GM21423 (cell line): ENCODE measurements around the gene NT5C2.

Experiments used
- ATAC-seq: cut with Tn5 transposase; IDR thresholded peaks from one replicate; pipeline ENCODE4 v1.9.1; 2021; ENCODE audit warnings: mild to moderate bottlenecking, moderate library complexity; ENCODE audit not compliant: unreplicated experiment

NT5C2 gene

GRCh38 chr10:103125323-103126267 lies 67.5 kb downstream of the NT5C2 start:
- peak; percentile 85 for ATAC-seq

- ATAC-seq = no peak
These were observed 68.5 kb downstream of the NT5C2 start for GRCh38 chr10:103124420-103125096.

GRCh38 chr10:103123282-103124024 lies 69.6 kb downstream of the NT5C2 start:
- no peak for ATAC-seq

- ATAC-seq = no peak
These were observed 71.9 kb downstream of the NT5C2 start for GRCh38 chr10:103120977-103121735.

- no peak for ATAC-seq
These were observed 72.5 kb downstream of the NT5C2 start for GRCh38 chr10:103120546-103120945.

GRCh38 chr10:103117247-103117646 lies 75.8 kb downstream of the NT5C2 start:
- ATAC-seq = no peak

GRCh38 chr10:103114876-103115275 lies 78.2 kb downstream of the NT5C2 start:
- no peak for ATAC-seq

- peak; percentile 63 for ATAC-seq
These were observed 80.9 kb downstream of the NT5C2 start for GRCh38 chr10:103111918-103112877.

GRCh38 chr10:103111031-103111917 lies 81.8 kb downstream of the NT5C2 start:
- ATAC-seq = peak; percentile 74

GRCh38 chr10:103110407-103110806 lies 82.7 kb downstream of the NT5C2 start:
- no peak for ATAC-seq

GRCh38 chr10:103109821-103110220 lies 83.3 kb downstream of the NT5C2 start:
- no peak for ATAC-seq

- ATAC-seq = no peak
These were observed 86.5 kb downstream of the NT5C2 start for GRCh38 chr10:103106539-103106938.

GRCh38 chr10:103105462-103105861 lies 87.6 kb downstream of the NT5C2 start:
- no peak for ATAC-seq

- ATAC-seq = no peak
These were observed 88.4 kb downstream of the NT5C2 start for GRCh38 chr10:103104721-103105120.

- ATAC-seq = no peak
These were observed 89.1 kb downstream of the NT5C2 start for GRCh38 chr10:103103989-103104388.

- no peak for ATAC-seq
These were observed 90.9 kb downstream of the NT5C2 start for GRCh38 chr10:103102195-103102594.

- ATAC-seq = no peak
These were observed 92.5 kb downstream of the NT5C2 start for GRCh38 chr10:103100620-103101019.

GRCh38 chr10:103098240-103098639 lies 94.8 kb downstream of the NT5C2 start:
- no peak for ATAC-seq
